Body of pancreas (tissue), 4 donors: ENCODE measurements around the gene MRPS27. TPM values are rescaled to one million over a fixed set of nuclear protein-coding genes. Genes with fewer than 3 reads are reported as not detected.

ENCODE experiments used
- ATAC-seq: fragments of 150-250 bp; one replicate; pipeline ENCODE4 v1.9.1; 2016
- DNase-seq, 4 donors: peaks; one replicate each; pipeline ENCODE4 v3.0.0-alpha.2; 2019
- H3K27ac ChIP-seq, 4 donors: fragments of 200-600 bp; sonication (generic); 1 replicate in 3 of 4; 2 replicates in 1 of 4; pipeline versions ENCODE4 v1.5.1 to v1.6.1; 2016 to 2019; ENCODE audit warnings: mild to moderate bottlenecking in 1 of 4, mixed read lengths in 1 of 4, moderate library complexity in 1 of 4
- H3K27me3 ChIP-seq, 2 donors: fragments of 200-600 bp; sonication (generic); one replicate each; pipeline ENCODE4 v1.6.0; 2016; ENCODE audit warnings: mild to moderate bottlenecking in 1 of 2
- H3K36me3 ChIP-seq, 2 donors: fragments of 200-600 bp; sonication (generic); replicated peaks in 1 of 2; 2 replicates each; pipeline ENCODE4 v1.5.1; 2016; ENCODE audit warnings: low read depth in 2 of 2; ENCODE audit not compliant: insufficient read depth in 1 of 2
- H3K4me1 ChIP-seq: fragments of 200-600 bp; sonication (generic); one replicate; pipeline ENCODE4 v1.6.0; 2016
- H3K4me3 ChIP-seq, 2 donors: fragments of 200-600 bp; sonication (generic); 1 replicate in 1 of 2; 2 replicates in 1 of 2; pipeline ENCODE4 v1.5.1; 2016 to 2019
- H3K9me3 ChIP-seq, 3 donors: fragments of 200-600 bp; sonication (generic); 1 replicate in 2 of 3; 2 replicates in 1 of 3; pipeline ENCODE4 v1.5.1; 2016
- CTCF ChIP-seq, 7 experiments: fragments of 450-650 bp in 4 of 7; fragments of 200-600 bp in 3 of 7; sonication (generic) in 3 of 7; IDR thresholded peaks; one replicate each; pipeline ENCODE4 v1.5.1; 2016 to 2019; ENCODE audit warnings: antibody characterized with exemption in 7 of 7
- POLR2A ChIP-seq, 3 donors: fragments of 450-650 bp; IDR thresholded peaks; one replicate each; pipeline ENCODE4 v1.6.1; 2016; ENCODE audit warnings: antibody characterized with exemption in 3 of 3, mild to moderate bottlenecking in 2 of 3
- WGBS, 2 donors: methylation state at CpG; one replicate each; pipeline ENCODE4 v1.1.5; 2017; 5-methylcytosine and 5-hydroxymethylcytosine counted together
- intact Hi-C: fragments of 100-400 bp; cut with DNase I; formaldehyde crosslinking; loops from one replicate; pipeline ENCODE4 v1.15.1; 2023
- total RNA-seq, 2 donors: library from RNA; depleted of rRNA; stranded (reverse); fragments of >200 nt; gene quantifications; one replicate each; pipeline ENCODE4 v1.1.0, GENCODE V29; 2016

MRPS27 gene
- total RNA-seq, 2 donors from 2014 or later: 25.4 to 52.7 TPM

DNA sequence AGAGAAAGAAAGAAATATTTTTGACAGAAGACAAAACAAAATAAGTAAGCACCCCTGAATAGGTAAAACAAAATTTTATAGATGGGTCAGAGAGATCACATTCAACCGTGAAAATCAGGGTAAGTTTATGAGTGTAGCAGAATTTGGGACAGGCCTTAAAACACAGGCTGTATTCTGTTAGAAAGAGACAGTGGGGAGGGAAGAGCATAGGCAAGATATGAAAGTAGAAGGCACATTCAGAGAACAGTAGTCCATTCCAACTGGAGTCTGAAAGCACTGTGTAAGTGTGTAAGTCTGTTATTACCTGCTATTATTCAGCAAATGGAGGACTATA is 38.6 kb downstream of the MRPS27 start:
- Histone ChIP-seq H3K9me3 (no peaks in the 10 kb centered on the region), H3K4me1 (peaks cover 29% of the 10 kb centered on the region), H3K27me3 (no peaks in the 10 kb centered on the region), H3K27ac (no peak overlapping the region), H3K4me3 (no peak overlapping the region), H3K36me3 (no peaks in the 10 kb centered on the region)
- ATAC-seq (no peak), DNase-seq (no peak)
- intact Hi-C loops: no loop called here
- TF ChIP-seq CTCF (IDR thresholded peaks at IDR 0.05): no peak
- no peak for TF ChIP-seq POLR2A (IDR thresholded peaks at IDR 0.05)
- WGBS, 2 donors: 92 to 95% methylated on average over 1 of the region's 1 CpG

GRCh38 chr5:72280581-72281069 is 39.4 kb downstream of the MRPS27 start:
- no peaks in the 10 kb centered on the region for H3K27me3 ChIP-seq
- intact Hi-C loops: no loop called here
- DNase-seq: no peak
- 81 to 90% methylated on average over 2 of the region's 2 CpGs for WGBS, 2 donors
- no peaks in the 10 kb centered on the region for H3K36me3 ChIP-seq
- TF ChIP-seq POLR2A (IDR thresholded peaks at IDR 0.05) (no peak), CTCF (IDR thresholded peaks at IDR 0.05) (peak in 2 of 7 experiments; percentile 5 to 15)
- no peak overlapping the region for H3K27ac ChIP-seq
- H3K9me3 ChIP-seq: no peaks in the 10 kb centered on the region
- ATAC-seq: no peak
- no peak overlapping the region for H3K4me3 ChIP-seq
- H3K4me1 ChIP-seq: peaks cover 29% of the 10 kb centered on the region

DNA sequence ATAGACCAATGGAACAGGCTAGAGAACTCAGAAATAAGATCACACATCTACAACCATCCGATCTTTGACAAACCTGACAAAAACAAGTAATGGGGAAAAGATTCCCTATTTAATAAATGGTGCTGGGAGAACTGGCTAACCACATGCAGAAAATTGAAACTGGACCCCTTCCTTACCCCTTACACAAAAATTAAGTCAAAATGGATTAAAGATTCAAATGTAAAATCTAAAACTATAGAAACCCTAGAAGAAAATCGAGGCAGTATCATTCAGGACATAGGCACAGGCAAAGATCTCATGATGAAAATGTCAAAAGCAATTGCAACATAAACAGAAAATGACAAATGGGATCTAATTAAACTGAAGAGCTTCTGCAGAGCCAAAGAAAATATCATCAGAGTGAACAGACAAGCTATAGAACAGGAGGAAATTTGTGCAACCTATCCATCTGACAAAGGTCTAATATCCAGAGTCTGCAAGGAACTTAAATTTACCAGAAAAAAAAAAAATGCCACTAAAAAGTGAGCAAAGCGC is 43.8 kb downstream of the MRPS27 start:
- Histone ChIP-seq H3K9me3 (no peaks in the 10 kb centered on the region), H3K36me3 (no peaks in the 10 kb centered on the region), H3K4me3 (no peak overlapping the region), H3K27me3 (no peaks in the 10 kb centered on the region), H3K27ac (no peak overlapping the region), H3K4me1 (no peaks in the 10 kb centered on the region)
- TF ChIP-seq POLR2A (IDR thresholded peaks at IDR 0.05) (no peak), CTCF (IDR thresholded peaks at IDR 0.05) (no peak)
- no peak for ATAC-seq
- WGBS, 2 donors: 93 to 99% methylated on average over 3 of the region's 3 CpGs
- intact Hi-C loops: no loop called here
- DNase-seq: no peak

- no peak for TF ChIP-seq CTCF (IDR thresholded peaks at IDR 0.05)
- no peak for TF ChIP-seq POLR2A (IDR thresholded peaks at IDR 0.05)
- no peaks in the 10 kb centered on the region for H3K27me3 ChIP-seq
- intact Hi-C loops: no loop called here
- no peak overlapping the region for H3K4me3 ChIP-seq
- H3K9me3 ChIP-seq: no peaks in the 10 kb centered on the region
- H3K27ac ChIP-seq: no peak overlapping the region
- no peaks in the 10 kb centered on the region for H3K4me1 ChIP-seq
- 82 to 84% methylated on average over 7 of the region's 7 CpGs for WGBS, 2 donors
- DNase-seq (no peak), ATAC-seq (no peak)
- H3K36me3 ChIP-seq: no peaks in the 10 kb centered on the region
Observed at GRCh38 chr5:72273547-72273946, 46.5 kb downstream of the MRPS27 start.

DNA sequence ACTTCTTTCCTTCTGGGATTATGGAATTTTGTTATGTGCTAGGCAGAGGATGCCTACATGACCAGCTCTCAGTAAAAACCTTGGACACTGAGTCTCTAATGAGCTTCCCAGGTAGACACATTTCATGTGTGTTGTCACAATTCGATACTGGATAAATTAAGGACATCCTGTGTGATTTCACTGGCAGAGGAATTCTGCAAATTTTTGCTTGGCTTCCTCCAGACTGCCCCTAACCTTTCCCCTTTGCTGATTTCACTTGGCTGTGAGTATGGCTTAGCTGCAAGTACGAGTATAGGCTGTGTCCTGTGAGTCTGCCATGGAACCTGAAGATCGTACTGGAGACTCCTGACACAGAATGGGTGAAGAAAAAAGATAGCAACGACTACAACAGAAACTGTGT is 47.6 kb downstream of the MRPS27 start:
- no peaks in the 10 kb centered on the region for H3K9me3 ChIP-seq
- H3K27ac ChIP-seq: no peak overlapping the region
- H3K27me3 ChIP-seq: no peaks in the 10 kb centered on the region
- intact Hi-C loops: no loop called here
- 75 to 82% methylated on average over 4 of the region's 4 CpGs for WGBS, 2 donors
- no peaks in the 10 kb centered on the region for H3K36me3 ChIP-seq
- no peak for ATAC-seq
- no peak for DNase-seq
- H3K4me3 ChIP-seq: no peak overlapping the region
- no peak for TF ChIP-seq CTCF (IDR thresholded peaks at IDR 0.05)
- TF ChIP-seq POLR2A (IDR thresholded peaks at IDR 0.05): no peak
- H3K4me1 ChIP-seq: no peaks in the 10 kb centered on the region
